ENCODE measurements around the gene ZNF792. TPM values are rescaled to one million over a fixed set of nuclear protein-coding genes. Genes with fewer than 3 reads are reported as not detected.
"Not testable (repeated sequence)": the region's sequence is repeated elsewhere in the genome, so short reads cannot be mapped to it uniquely, and the experiment has no call there.

ZNF792 gene
- total RNA-seq, 2 experiments from 2014 or later, result 6.4 to 6.9 TPM

- Mint-ChIP-seq H3K27me3 (no peaks in the 10 kb centered on the region), H3K27ac (peak overlapping the region; percentile 92), H3K36me3 (peaks cover 23% of the 10 kb centered on the region), H3K4me3 (peak overlapping the region; percentile 60), H3K9me3 (no peaks in the 10 kb centered on the region), H3K4me1 (ENCODE audit: low read depth) (peaks cover 49% of the 10 kb centered on the region)
- ChIA-PET CTCF (no interaction called here), POLR2A (interaction anchor here (5.4 kb wide), 1 partner anchor 7 kb away, joined by 65 read pairs; no protein-coding TSS in a partner anchor)
- intact Hi-C loops (cut with micrococcal nuclease), result loop anchor here (10.0 kb wide), 1 partner anchor 218 kb away; no protein-coding TSS in a partner anchor
- no peak for DNase-seq
Measured at GRCh38 chr19:34997071-34997617, 33.1 kb upstream of the ZNF792 start.

GRCh38 chr19:34995551-34995950 is 31.5 kb upstream of the ZNF792 start:
- Mint-ChIP-seq H3K4me1 (ENCODE audit: low read depth) (peaks cover 59% of the 10 kb centered on the region), H3K27ac (no peak overlapping the region), H3K4me3 (no peak overlapping the region), H3K9me3 (peaks cover 3% of the 10 kb centered on the region), H3K36me3 (peaks cover 9% of the 10 kb centered on the region), H3K27me3 (no peaks in the 10 kb centered on the region)
- POLR2A ChIA-PET, result no interaction called here
- CTCF ChIA-PET, result interaction anchor here (0.8 to 1.2 kb wide), 2 partner anchors 17 to 23 kb away, joined by 4 to 6 read pairs; no protein-coding TSS in a partner anchor
- no peak for DNase-seq
- intact Hi-C loops (cut with micrococcal nuclease), result loop anchor here (10.0 kb wide), 1 partner anchor 219 kb away; no protein-coding TSS in a partner anchor

- POLR2A ChIA-PET, result no interaction called here
- intact Hi-C loops (cut with micrococcal nuclease), result loop anchor here (10.0 kb wide), 1 partner anchor 220 kb away; no protein-coding TSS in a partner anchor
- no peak for DNase-seq
- Mint-ChIP-seq H3K4me3 (no peak overlapping the region), H3K27me3 (no peaks in the 10 kb centered on the region), H3K9me3 (peaks cover 3% of the 10 kb centered on the region), H3K4me1 (ENCODE audit: low read depth) (peaks cover 66% of the 10 kb centered on the region), H3K27ac (no peak overlapping the region), H3K36me3 (peaks cover 9% of the 10 kb centered on the region)
- CTCF ChIA-PET, result interaction anchor here (1.2 kb wide), 1 partner anchor 18 kb away, joined by 6 read pairs; no protein-coding TSS in a partner anchor
Measured at GRCh38 chr19:34994643-34995541, 30.9 kb upstream of the ZNF792 start.

GRCh38 chr19:34994286-34994642 is 30.2 kb upstream of the ZNF792 start:
- intact Hi-C loops (cut with micrococcal nuclease), result loop anchor here (10.0 kb wide), 1 partner anchor 221 kb away; no protein-coding TSS in a partner anchor
- H3K27me3 Mint-ChIP-seq, result no peaks in the 10 kb centered on the region
- H3K36me3 Mint-ChIP-seq, result peaks cover 9% of the 10 kb centered on the region
- H3K4me1 Mint-ChIP-seq (ENCODE audit: low read depth), result peaks cover 70% of the 10 kb centered on the region
- no peak overlapping the region for H3K27ac Mint-ChIP-seq
- DNase-seq, result no peak
- no peak overlapping the region for H3K4me3 Mint-ChIP-seq
- H3K9me3 Mint-ChIP-seq, result peaks cover 3% of the 10 kb centered on the region
- ChIA-PET POLR2A (no interaction called here), CTCF (no interaction called here)

- H3K4me3 Mint-ChIP-seq, DNase-seq, CTCF ChIA-PET, H3K27me3 Mint-ChIP-seq, H3K36me3 Mint-ChIP-seq, POLR2A ChIA-PET, H3K9me3 Mint-ChIP-seq: not testable (repeated sequence)
- Mint-ChIP-seq H3K4me1 (ENCODE audit: low read depth) (peaks cover 71% of the 10 kb centered on the region), H3K27ac (peak overlapping the region; percentile 96)
- intact Hi-C loops (cut with micrococcal nuclease), result loop anchor here (10.0 kb wide), 1 partner anchor 222 kb away; no protein-coding TSS in a partner anchor
Measured at GRCh38 chr19:34992582-34992981, 28.6 kb upstream of the ZNF792 start.

GRCh38 chr19:34991542-34992333 is 27.7 kb upstream of the ZNF792 start:
- H3K27ac Mint-ChIP-seq, result peak overlapping the region; percentile 96

GRCh38 chr19:34990578-34991192 is 26.7 kb upstream of the ZNF792 start:
- Mint-ChIP-seq H3K4me3 (peak overlapping the region; percentile 33), H3K27ac (peak overlapping the region; percentile 96), H3K4me1 (ENCODE audit: low read depth) (peaks cover 59% of the 10 kb centered on the region), H3K9me3 (peaks cover 3% of the 10 kb centered on the region), H3K27me3 (no peaks in the 10 kb centered on the region), H3K36me3 (peaks cover 3% of the 10 kb centered on the region)
- peak; percentile 85 for DNase-seq
- ChIA-PET CTCF (interaction anchor here (0.7 to 2.5 kb wide), 5 partner anchors 9 to 22 kb away, joined by 3 to 10 read pairs (median 4); no protein-coding TSS in a partner anchor), POLR2A (interaction anchor here (0.7 to 3.7 kb wide), 2 partner anchors 9 to 11 kb away, joined by 3 to 65 read pairs; partner anchors contain the start of gene GRAMD1A)
- intact Hi-C loops (cut with micrococcal nuclease), result loop anchor here (1.0 to 10.0 kb wide), 3 partner anchors 11 to 224 kb away; no protein-coding TSS in a partner anchor

More at GRCh38 chr19:34991542-34992333, 27.7 kb upstream of the ZNF792 start:
- intact Hi-C loops (cut with micrococcal nuclease), result loop anchor here (2.0 to 10.0 kb wide), 2 partner anchors 19 to 223 kb away; no protein-coding TSS in a partner anchor
- H3K4me1 Mint-ChIP-seq (ENCODE audit: low read depth), result peaks cover 66% of the 10 kb centered on the region
- DNase-seq, result no peak
- no peak overlapping the region for H3K4me3 Mint-ChIP-seq
- ChIA-PET CTCF (interaction anchor here (1.0 to 1.8 kb wide), 3 partner anchors 8 to 20 kb away, joined by 3 to 5 read pairs (median 4); no protein-coding TSS in a partner anchor), POLR2A (interaction anchor here (0.6 to 3.7 kb wide), 3 partner anchors 8 to 17 kb away, joined by 3 to 65 read pairs (median 3); partner anchors contain the start of gene GRAMD1A)
- H3K36me3 Mint-ChIP-seq, result peaks cover 4% of the 10 kb centered on the region
- no peaks in the 10 kb centered on the region for H3K27me3 Mint-ChIP-seq
- peaks cover 3% of the 10 kb centered on the region for H3K9me3 Mint-ChIP-seq

GRCh38 chr19:34989298-34989697 is 25.3 kb upstream of the ZNF792 start:
- Mint-ChIP-seq H3K27ac (peak overlapping the region; percentile 85), H3K4me3 (peak overlapping the region; percentile 33), H3K36me3 (peaks cover 6% of the 10 kb centered on the region), H3K4me1 (ENCODE audit: low read depth) (peaks cover 65% of the 10 kb centered on the region), H3K27me3 (no peaks in the 10 kb centered on the region), H3K9me3 (peaks cover 3% of the 10 kb centered on the region)
- ChIA-PET POLR2A (interaction anchor here (1.5 to 3.7 kb wide), 2 partner anchors 10 to 24 kb away, joined by 7 to 65 read pairs; partner anchors contain the start of gene GRAMD1A), CTCF (interaction anchor here (1.0 to 2.5 kb wide), 4 partner anchors 11 to 55 kb away, joined by 3 to 10 read pairs (median 6); partner anchors contain the start of gene GRAMD1A)
- intact Hi-C loops (cut with micrococcal nuclease), result no loop called here
- DNase-seq, result peak; percentile 38

GRCh38 chr19:34988119-34988518 is 24.1 kb upstream of the ZNF792 start:
- ChIA-PET CTCF (interaction anchor here (1.5 to 1.7 kb wide), 2 partner anchors 13 to 25 kb away, joined by 3 to 8 read pairs; partner anchors contain the start of gene GRAMD1A), POLR2A (interaction anchor here (0.8 to 3.7 kb wide), 2 partner anchors 11 to 12 kb away, joined by 3 to 65 read pairs; partner anchors contain the start of gene GRAMD1A)
- no peak for DNase-seq
- Mint-ChIP-seq H3K4me1 (ENCODE audit: low read depth) (peaks cover 69% of the 10 kb centered on the region), H3K27me3 (no peaks in the 10 kb centered on the region), H3K9me3 (peaks cover 3% of the 10 kb centered on the region), H3K27ac (peak overlapping the region; percentile 85), H3K36me3 (peaks cover 6% of the 10 kb centered on the region), H3K4me3 (peak overlapping the region; percentile 48)
- intact Hi-C loops (cut with micrococcal nuclease), result no loop called here

GRCh38 chr19:34985249-34986022 is 21.4 kb upstream of the ZNF792 start:
- H3K4me1 Mint-ChIP-seq (ENCODE audit: low read depth), result peaks cover 47% of the 10 kb centered on the region
- peak overlapping the region; percentile 70 for H3K4me3 Mint-ChIP-seq
- ChIA-PET CTCF (interaction anchor here (0.9 to 1.8 kb wide), 6 partner anchors 9 to 28 kb away, joined by 3 to 8 read pairs (median 4); no protein-coding TSS in a partner anchor), POLR2A (interaction anchor here (0.7 to 3.2 kb wide), 2 partner anchors 9 to 15 kb away, joined by 3 to 17 read pairs; partner anchors contain the start of gene GRAMD1A)
- H3K9me3 Mint-ChIP-seq, result no peaks in the 10 kb centered on the region
- no peaks in the 10 kb centered on the region for H3K27me3 Mint-ChIP-seq
- H3K36me3 Mint-ChIP-seq, result peaks cover 6% of the 10 kb centered on the region
- H3K27ac Mint-ChIP-seq, result peak overlapping the region; percentile 77
- peak; percentile 60 for DNase-seq
- intact Hi-C loops (cut with micrococcal nuclease), result no loop called here

All from activated CD4-positive, alpha-beta memory T cell treated with anti-CD3 and anti-CD28 coated beads for 36 hours (primary cell).